Fibroblast of mammary gland (primary cell): ENCODE measurements around the gene PAFAH1B2.
A peak's percentile ranks its signal among the peaks of the same experiment; 100 is the strongest.

Source experiments
- DNase-seq: peaks from one replicate; pipeline ENCODE4 v3.0.0-alpha.2; 2010; ENCODE audit warnings: low read depth
- H3K4me3 ChIP-seq: 2 replicates; pipeline ENCODE4 v1.5.1; 2011; ENCODE audit warnings: low read depth, mild to moderate bottlenecking, low read length, moderate library complexity; ENCODE audit not compliant: control insufficient read depth
- CTCF ChIP-seq: conservative IDR thresholded peaks from 2 replicates; pipeline ENCODE4 v1.5.1; 2011; ENCODE audit warnings: low read depth, low read length, inconsistent platforms; ENCODE audit not compliant: control insufficient read depth, insufficient read depth

The PAFAH1B2 gene

GRCh38 chr11:117171404-117172061, 27.4 kb downstream of the PAFAH1B2 start:
- no peak for TF ChIP-seq CTCF
- peak; percentile 53 for DNase-seq

GRCh38 chr11:117172724-117173421, 28.8 kb downstream of the PAFAH1B2 start:
- no peak for TF ChIP-seq CTCF
- peak; percentile 65 for DNase-seq
- no peak overlapping the region for H3K4me3 ChIP-seq

More at GRCh38 chr11:117171404-117172061, 27.4 kb downstream of the PAFAH1B2 start:
- no peak overlapping the region for H3K4me3 ChIP-seq

GRCh38 chr11:117175104-117175503, 31.0 kb downstream of the PAFAH1B2 start:
- no peak for DNase-seq
- TF ChIP-seq CTCF, result no peak
- no peak overlapping the region for H3K4me3 ChIP-seq

- peak; percentile 36 for DNase-seq
- no peak for TF ChIP-seq CTCF
- no peak overlapping the region for H3K4me3 ChIP-seq
Measured at GRCh38 chr11:117175781-117176180, 31.7 kb downstream of the PAFAH1B2 start.

- TF ChIP-seq CTCF, result no peak
- no peak for DNase-seq
- H3K4me3 ChIP-seq, result no peak overlapping the region
Measured at GRCh38 chr11:117176186-117176585, 32.1 kb downstream of the PAFAH1B2 start.

GRCh38 chr11:117177534-117178209, 33.6 kb downstream of the PAFAH1B2 start:
- peak overlapping the region; percentile 73 for H3K4me3 ChIP-seq
- DNase-seq, result no peak
- TF ChIP-seq CTCF, result no peak
